Measurements from ENCODE around the gene PGM2. TPM values are rescaled to one million over a fixed set of nuclear protein-coding genes. Genes with fewer than 3 reads are reported as not detected.
"Not testable (repeated sequence)": the region's sequence is repeated elsewhere in the genome, so short reads cannot be mapped to it uniquely, and the experiment has no call there.

Gene PGM2
- total RNA-seq, 1 donor, result 20.3 TPM

DNA sequence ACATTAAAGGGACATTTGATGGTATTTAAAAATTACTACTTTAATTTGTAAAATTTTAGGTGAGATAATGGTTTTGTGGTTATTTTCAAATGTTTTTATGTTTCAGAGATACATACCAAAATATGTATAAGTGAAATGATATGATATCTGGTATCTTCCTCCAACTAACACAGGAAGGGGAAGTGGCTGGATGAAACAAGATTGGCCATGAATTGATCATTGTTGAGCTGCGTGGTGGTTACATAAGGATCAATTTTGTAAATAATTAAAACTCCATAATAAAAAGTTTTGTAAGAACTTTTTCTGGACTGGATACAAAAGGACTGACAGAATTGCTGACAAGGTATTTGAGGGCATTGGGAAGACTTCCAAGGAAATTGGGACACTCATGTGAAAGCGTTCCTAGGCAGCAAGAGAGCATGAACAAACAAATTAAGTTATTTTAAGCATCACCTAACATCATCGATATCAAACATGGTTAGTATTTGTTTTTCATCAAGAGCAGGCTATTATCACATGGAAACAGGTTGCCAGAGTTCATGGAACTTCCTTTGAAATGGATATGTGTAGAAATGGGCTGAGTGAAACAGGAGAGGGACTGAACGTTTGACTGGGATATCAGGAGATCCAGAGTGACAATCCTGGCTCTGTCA, 4.4 kb upstream of the PGM2 start:
- peaks cover 6% of the 10 kb centered on the region for H3K79me2 ChIP-seq (ENCODE audit: insufficient read depth, low read length)
- H3K4me3 ChIP-seq (ENCODE audit: insufficient read depth, low read length), result no peak overlapping the region
- H3K4me1 ChIP-seq (ENCODE audit: insufficient read depth, low read length), result peaks cover 4% of the 10 kb centered on the region
- TF ChIP-seq, protein P1, sequence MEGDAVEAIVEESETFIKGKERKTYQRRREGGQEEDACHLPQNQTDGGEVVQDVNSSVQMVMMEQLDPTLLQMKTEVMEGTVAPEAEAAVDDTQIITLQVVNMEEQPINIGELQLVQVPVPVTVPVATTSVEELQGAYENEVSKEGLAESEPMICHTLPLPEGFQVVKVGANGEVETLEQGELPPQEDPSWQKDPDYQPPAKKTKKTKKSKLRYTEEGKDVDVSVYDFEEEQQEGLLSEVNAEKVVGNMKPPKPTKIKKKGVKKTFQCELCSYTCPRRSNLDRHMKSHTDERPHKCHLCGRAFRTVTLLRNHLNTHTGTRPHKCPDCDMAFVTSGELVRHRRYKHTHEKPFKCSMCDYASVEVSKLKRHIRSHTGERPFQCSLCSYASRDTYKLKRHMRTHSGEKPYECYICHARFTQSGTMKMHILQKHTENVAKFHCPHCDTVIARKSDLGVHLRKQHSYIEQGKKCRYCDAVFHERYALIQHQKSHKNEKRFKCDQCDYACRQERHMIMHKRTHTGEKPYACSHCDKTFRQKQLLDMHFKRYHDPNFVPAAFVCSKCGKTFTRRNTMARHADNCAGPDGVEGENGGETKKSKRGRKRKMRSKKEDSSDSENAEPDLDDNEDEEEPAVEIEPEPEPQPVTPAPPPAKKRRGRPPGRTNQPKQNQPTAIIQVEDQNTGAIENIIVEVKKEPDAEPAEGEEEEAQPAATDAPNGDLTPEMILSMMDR (IDR thresholded peaks at IDR 0.05; ENCODE audit: extremely low read depth, low read depth, low read length), result no peak
- H4K20me1 ChIP-seq (ENCODE audit: insufficient read depth, low read length), result no peaks in the 10 kb centered on the region
- no peak overlapping the region for H2AFZ ChIP-seq (ENCODE audit: low read length)
- H3K27me3 ChIP-seq (ENCODE audit: insufficient read depth, low read length), result no peaks in the 10 kb centered on the region
- no peaks in the 10 kb centered on the region for H3K9me3 ChIP-seq (ENCODE audit: low read depth, low read length)
- H3K36me3 ChIP-seq (ENCODE audit: insufficient read depth, low read length), result no peaks in the 10 kb centered on the region
- no peak overlapping the region for H3K4me2 ChIP-seq (ENCODE audit: insufficient read depth, low read length)
- no peak for DNase-seq (ENCODE audit: insufficient read length, low spot score, missing footprints)
- H3K27ac ChIP-seq (ENCODE audit: low read depth, low read length), result no peak overlapping the region

DNA sequence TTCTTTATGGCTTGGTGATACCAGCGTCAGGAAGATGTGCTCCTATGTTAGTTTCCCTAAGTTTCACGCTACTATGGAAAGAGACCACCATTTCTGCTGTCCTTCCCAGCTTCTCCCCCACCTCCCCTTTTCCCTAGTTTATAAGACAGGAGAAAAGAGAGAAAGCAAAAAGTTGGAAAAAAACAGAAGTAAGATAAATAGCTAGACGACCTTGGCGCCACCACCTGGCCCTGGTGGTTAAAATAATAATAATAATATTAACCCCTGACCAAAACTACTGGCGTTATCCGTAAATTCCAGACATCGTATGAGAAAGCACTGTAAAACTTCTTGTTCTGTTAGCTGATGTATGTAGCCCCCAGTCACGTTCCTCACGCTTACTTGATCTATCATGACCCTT, 985 bp upstream of the PGM2 start:
- Histone ChIP-seq H3K4me2 (ENCODE audit: insufficient read depth, low read length) (peak overlapping the region; percentile 99), H3K4me3 (ENCODE audit: insufficient read depth, low read length) (peak overlapping the region; percentile 92), H3K27ac (ENCODE audit: low read depth, low read length) (peak overlapping the region; percentile 82), H3K79me2 (ENCODE audit: insufficient read depth, low read length) (peaks cover 28% of the 10 kb centered on the region), H3K4me1 (ENCODE audit: insufficient read depth, low read length) (peaks cover 16% of the 10 kb centered on the region), H2AFZ (ENCODE audit: low read length) (peak overlapping the region; percentile 95)
- H3K27me3 ChIP-seq (ENCODE audit: insufficient read depth, low read length); H4K20me1 ChIP-seq (ENCODE audit: insufficient read depth, low read length); H3K9me3 ChIP-seq (ENCODE audit: low read depth, low read length); DNase-seq (ENCODE audit: insufficient read length, low spot score, missing footprints); H3K36me3 ChIP-seq (ENCODE audit: insufficient read depth, low read length): not testable (repeated sequence)

- TF ChIP-seq, protein P1 (IDR thresholded peaks at IDR 0.05; ENCODE audit: extremely low read depth, low read depth, low read length), result no peak
- H3K36me3 ChIP-seq (ENCODE audit: insufficient read depth, low read length), result peaks cover 11% of the 10 kb centered on the region
- peak overlapping the region; percentile 92 for H3K4me3 ChIP-seq (ENCODE audit: insufficient read depth, low read length)
- no peaks in the 10 kb centered on the region for H3K27me3 ChIP-seq (ENCODE audit: insufficient read depth, low read length)
- H3K9me3 ChIP-seq (ENCODE audit: low read depth, low read length), result no peaks in the 10 kb centered on the region
- H3K27ac ChIP-seq (ENCODE audit: low read depth, low read length), result peak overlapping the region; percentile 82
- peak overlapping the region; percentile 99 for H3K4me2 ChIP-seq (ENCODE audit: insufficient read depth, low read length)
- peaks cover 16% of the 10 kb centered on the region for H3K4me1 ChIP-seq (ENCODE audit: insufficient read depth, low read length)
- DNase-seq (ENCODE audit: insufficient read length, low spot score, missing footprints), result no peak
- no peaks in the 10 kb centered on the region for H4K20me1 ChIP-seq (ENCODE audit: insufficient read depth, low read length)
- peak overlapping the region; percentile 95 for H2AFZ ChIP-seq (ENCODE audit: low read length)
- H3K79me2 ChIP-seq (ENCODE audit: insufficient read depth, low read length), result peaks cover 28% of the 10 kb centered on the region
Observed at GRCh38 chr4:37825968-37826294, 555 bp upstream of the PGM2 start.

DNA sequence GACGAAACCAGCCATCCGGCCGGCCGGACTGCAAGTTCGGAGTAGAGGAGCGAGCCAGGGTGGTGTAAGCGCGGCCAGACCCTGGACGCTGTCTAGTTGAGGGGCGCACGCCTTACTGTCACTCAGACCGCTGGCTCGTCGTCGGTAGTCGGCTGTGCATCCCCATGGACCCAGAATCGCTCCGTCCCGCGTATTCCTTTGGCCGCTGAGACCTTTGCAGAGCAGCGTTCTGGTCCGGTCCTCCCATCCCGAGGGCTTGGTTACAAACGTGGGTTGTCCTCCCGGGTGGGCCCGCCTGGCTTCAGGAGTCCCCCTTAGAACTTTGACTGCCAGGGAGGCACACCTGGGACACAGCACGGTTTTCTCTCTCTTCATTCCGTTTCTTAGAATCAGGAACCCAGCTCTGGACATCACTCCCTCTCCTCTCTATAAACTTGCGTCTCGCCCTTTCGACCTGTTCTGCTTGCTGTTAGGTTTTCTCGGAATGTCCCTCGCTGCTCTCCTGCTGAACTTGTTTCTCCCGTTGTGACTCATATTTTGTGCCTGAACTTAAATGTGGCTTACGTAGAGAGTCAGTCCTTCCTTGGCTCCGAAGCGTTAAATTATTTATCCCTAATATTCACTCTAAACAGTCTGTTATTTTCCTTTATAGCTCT, 672 bp downstream of the PGM2 start:
- peak overlapping the region; percentile 82 for H3K27ac ChIP-seq (ENCODE audit: low read depth, low read length)
- peak overlapping the region; percentile 99 for H3K4me2 ChIP-seq (ENCODE audit: insufficient read depth, low read length)
- H4K20me1 ChIP-seq (ENCODE audit: insufficient read depth, low read length), result no peaks in the 10 kb centered on the region
- H3K4me1 ChIP-seq (ENCODE audit: insufficient read depth, low read length), result peaks cover 16% of the 10 kb centered on the region
- peak overlapping the region; percentile 95 for H2AFZ ChIP-seq (ENCODE audit: low read length)
- no peaks in the 10 kb centered on the region for H3K9me3 ChIP-seq (ENCODE audit: low read depth, low read length)
- peak overlapping the region; percentile 92 for H3K4me3 ChIP-seq (ENCODE audit: insufficient read depth, low read length)
- no peaks in the 10 kb centered on the region for H3K27me3 ChIP-seq (ENCODE audit: insufficient read depth, low read length)
- peaks cover 32% of the 10 kb centered on the region for H3K79me2 ChIP-seq (ENCODE audit: insufficient read depth, low read length)
- peak; percentile 69 for DNase-seq (ENCODE audit: insufficient read length, low spot score, missing footprints)
- H3K36me3 ChIP-seq (ENCODE audit: insufficient read depth, low read length), result peaks cover 20% of the 10 kb centered on the region
- TF ChIP-seq, protein P1 (IDR thresholded peaks at IDR 0.05; ENCODE audit: extremely low read depth, low read depth, low read length), result no peak
